ENCODE results near the gene FDX2.

FDX2 gene

GRCh38 chr19:10288662-10289166 lies 27.1 kb downstream of the FDX2 start:
- Histone ChIP-seq H3K36me3 (ENCODE audit: control insufficient read depth in 1 of 2, insufficient read depth in 2 of 2, low read length in 2 of 2) (peaks cover 0 to 2% of the 10 kb centered on the region in 2 experiments), H2BK120ac (ENCODE audit: insufficient read depth, low read length, poor library complexity) (no peak overlapping the region), H4K91ac (ENCODE audit: low read depth, low read length) (no peak overlapping the region), H3K79me2 (ENCODE audit: control insufficient read depth, insufficient read depth, low read length, poor library complexity) (no peaks in the 10 kb centered on the region), H3K4ac (ENCODE audit: low read depth, low read length) (no peak overlapping the region), H4K12ac (ENCODE audit: low read depth, low read length) (no peak overlapping the region), H3K9ac (ENCODE audit: low read length) (no peak overlapping the region), H3K18ac (ENCODE audit: low read length) (no peak overlapping the region), H2AFZ (ENCODE audit: insufficient read depth, low read length, poor library complexity) (peak overlapping the region; percentile 27), H2BK5ac (ENCODE audit: low read depth, low read length, poor library complexity) (no peak overlapping the region), H3K9me3 (ENCODE audit: insufficient read depth, low read depth, low read length) (peaks cover 35% of the 10 kb centered on the region), H2AK5ac (ENCODE audit: low read length) (no peak overlapping the region), H3K4me3 (ENCODE audit: low read depth, low read length) (no peak overlapping the region), H3K23ac (ENCODE audit: low read length) (no peak overlapping the region), H3K27ac (ENCODE audit: low read depth, low read length) (no peak overlapping the region), H3K4me2 (ENCODE audit: low read length) (peak overlapping the region; percentile 46), H3K79me1 (ENCODE audit: low read length) (no peaks in the 10 kb centered on the region), H3K27me3 (ENCODE audit: insufficient read depth, low read length) (peaks cover 69% of the 10 kb centered on the region), H3K4me1 (ENCODE audit: control insufficient read depth in 1 of 2, insufficient read depth in 2 of 2, low read length in 2 of 2) (peaks cover 17 to 24% of the 10 kb centered on the region in 2 experiments), H2BK12ac (ENCODE audit: low read length) (no peak overlapping the region), H3K14ac (ENCODE audit: low read length) (no peak overlapping the region), H4K8ac (ENCODE audit: low read depth, low read length) (no peak overlapping the region)
- no CpG with 5 or more reads among the region's 23 CpGs for WGBS (ENCODE audit: extremely low coverage, insufficient coverage, insufficient read length)
- peak in 1 of 2 donors; percentile 39 for DNase-seq

GRCh38 chr19:10286803-10287737 lies 28.7 kb downstream of the FDX2 start, which contains the start of gene ICAM4:
Gene ICAM4, plus strand, starts transcription at chr19:10286955. Its CDS starts 58 bp downstream, at chr19:10287013.
- Histone ChIP-seq H2BK120ac (ENCODE audit: insufficient read depth, low read length, poor library complexity) (no peak within 1 kb of the TSS), H3K4me3 (ENCODE audit: low read depth, low read length) (peak within 1 kb of the TSS; percentile 62), H2BK5ac (ENCODE audit: low read depth, low read length, poor library complexity) (no peak within 1 kb of the TSS), H2AK5ac (ENCODE audit: low read length) (no peak within 1 kb of the TSS), H2AFZ (ENCODE audit: insufficient read depth, low read length, poor library complexity) (no peak within 1 kb of the TSS), H4K91ac (ENCODE audit: low read depth, low read length) (no peak within 1 kb of the TSS), H3K14ac (ENCODE audit: low read length) (no peak within 1 kb of the TSS), H2BK12ac (ENCODE audit: low read length) (no peak within 1 kb of the TSS), H3K9me3 (ENCODE audit: insufficient read depth, low read depth, low read length) (peaks cover 21% of the 10 kb centered on the region), H3K23ac (ENCODE audit: low read length) (no peak within 1 kb of the TSS), H3K4ac (ENCODE audit: low read depth, low read length) (no peak within 1 kb of the TSS), H3K36me3 (ENCODE audit: control insufficient read depth in 1 of 2, insufficient read depth in 2 of 2, low read length in 2 of 2) (peaks cover 0 to 2% of the 10 kb centered on the region in 2 experiments), H3K27me3 (ENCODE audit: insufficient read depth, low read length) (peaks cover 53% of the 10 kb centered on the region), H4K8ac (ENCODE audit: low read depth, low read length) (no peak within 1 kb of the TSS), H3K27ac (ENCODE audit: low read depth, low read length) (no peak within 1 kb of the TSS), H4K12ac (ENCODE audit: low read depth, low read length) (no peak within 1 kb of the TSS), H3K79me1 (ENCODE audit: low read length) (no peaks in the 10 kb centered on the region), H3K4me1 (ENCODE audit: control insufficient read depth in 1 of 2, insufficient read depth in 2 of 2, low read length in 2 of 2) (peaks cover 12 to 17% of the 10 kb centered on the region in 2 experiments), H3K9ac (ENCODE audit: low read length) (no peak within 1 kb of the TSS), H3K4me2 (ENCODE audit: low read length) (no peak within 1 kb of the TSS), H3K79me2 (ENCODE audit: control insufficient read depth, insufficient read depth, low read length, poor library complexity) (no peaks in the 10 kb centered on the region), H3K18ac (ENCODE audit: low read length) (no peak within 1 kb of the TSS)
- peak in 1 of 2 donors; percentile 35 for DNase-seq
- WGBS (ENCODE audit: extremely low coverage, insufficient coverage, insufficient read length), result no CpG with 5 or more reads among the region's 59 CpGs

GRCh38 chr19:10285393-10285792 lies 30.4 kb downstream of the FDX2 start:
- no peak overlapping the region for H4K8ac ChIP-seq (ENCODE audit: low read depth, low read length)
- no peak overlapping the region for H3K23ac ChIP-seq (ENCODE audit: low read length)
- no peaks in the 10 kb centered on the region for H3K79me1 ChIP-seq (ENCODE audit: low read length)
- H3K4me3 ChIP-seq (ENCODE audit: low read depth, low read length), result peak overlapping the region; percentile 34
- no peak overlapping the region for H3K4me2 ChIP-seq (ENCODE audit: low read length)
- peaks cover 0 to 2% of the 10 kb centered on the region in 2 experiments for H3K36me3 ChIP-seq (ENCODE audit: control insufficient read depth in 1 of 2, insufficient read depth in 2 of 2, low read length in 2 of 2)
- H3K14ac ChIP-seq (ENCODE audit: low read length), result no peak overlapping the region
- peaks cover 19% of the 10 kb centered on the region for H3K9me3 ChIP-seq (ENCODE audit: insufficient read depth, low read depth, low read length)
- H3K27me3 ChIP-seq (ENCODE audit: insufficient read depth, low read length), result peaks cover 36% of the 10 kb centered on the region
- WGBS (ENCODE audit: extremely low coverage, insufficient coverage, insufficient read length), result no CpG with 5 or more reads among the region's 4 CpGs
- H3K27ac ChIP-seq (ENCODE audit: low read depth, low read length), result no peak overlapping the region
- no peak for DNase-seq
- peaks cover 8 to 10% of the 10 kb centered on the region in 2 experiments for H3K4me1 ChIP-seq (ENCODE audit: control insufficient read depth in 1 of 2, insufficient read depth in 2 of 2, low read length in 2 of 2)
- no peak overlapping the region for H2BK120ac ChIP-seq (ENCODE audit: insufficient read depth, low read length, poor library complexity)
- no peak overlapping the region for H2BK5ac ChIP-seq (ENCODE audit: low read depth, low read length, poor library complexity)
- no peak overlapping the region for H2BK12ac ChIP-seq (ENCODE audit: low read length)
- H3K9ac ChIP-seq (ENCODE audit: low read length), result no peak overlapping the region
- no peak overlapping the region for H4K12ac ChIP-seq (ENCODE audit: low read depth, low read length)
- H3K79me2 ChIP-seq (ENCODE audit: control insufficient read depth, insufficient read depth, low read length, poor library complexity), result no peaks in the 10 kb centered on the region
- no peak overlapping the region for H2AFZ ChIP-seq (ENCODE audit: insufficient read depth, low read length, poor library complexity)
- H2AK5ac ChIP-seq (ENCODE audit: low read length), result no peak overlapping the region
- H4K91ac ChIP-seq (ENCODE audit: low read depth, low read length), result no peak overlapping the region
- H3K18ac ChIP-seq (ENCODE audit: low read length), result no peak overlapping the region
- H3K4ac ChIP-seq (ENCODE audit: low read depth, low read length), result no peak overlapping the region

- Histone ChIP-seq H3K4me1 (ENCODE audit: control insufficient read depth in 1 of 2, insufficient read depth in 2 of 2, low read length in 2 of 2) (peaks cover 8 to 10% of the 10 kb centered on the region in 2 experiments), H3K9me3 (ENCODE audit: insufficient read depth, low read depth, low read length) (peaks cover 19% of the 10 kb centered on the region), H2BK12ac (ENCODE audit: low read length) (no peak overlapping the region), H3K27me3 (ENCODE audit: insufficient read depth, low read length) (peaks cover 31% of the 10 kb centered on the region), H2AFZ (ENCODE audit: insufficient read depth, low read length, poor library complexity) (no peak overlapping the region), H2BK5ac (ENCODE audit: low read depth, low read length, poor library complexity) (no peak overlapping the region), H3K79me1 (ENCODE audit: low read length) (no peaks in the 10 kb centered on the region), H3K36me3 (ENCODE audit: control insufficient read depth in 1 of 2, insufficient read depth in 2 of 2, low read length in 2 of 2) (peaks cover 0 to 2% of the 10 kb centered on the region in 2 experiments), H4K8ac (ENCODE audit: low read depth, low read length) (no peak overlapping the region), H3K9ac (ENCODE audit: low read length) (no peak overlapping the region), H2BK120ac (ENCODE audit: insufficient read depth, low read length, poor library complexity) (no peak overlapping the region), H3K18ac (ENCODE audit: low read length) (no peak overlapping the region), H3K4me2 (ENCODE audit: low read length) (no peak overlapping the region), H4K12ac (ENCODE audit: low read depth, low read length) (no peak overlapping the region), H3K4ac (ENCODE audit: low read depth, low read length) (no peak overlapping the region), H2AK5ac (ENCODE audit: low read length) (no peak overlapping the region), H3K23ac (ENCODE audit: low read length) (no peak overlapping the region), H3K14ac (ENCODE audit: low read length) (no peak overlapping the region), H4K91ac (ENCODE audit: low read depth, low read length) (no peak overlapping the region), H3K4me3 (ENCODE audit: low read depth, low read length) (peak overlapping the region; percentile 34), H3K27ac (ENCODE audit: low read depth, low read length) (no peak overlapping the region), H3K79me2 (ENCODE audit: control insufficient read depth, insufficient read depth, low read length, poor library complexity) (no peaks in the 10 kb centered on the region)
- no peak for DNase-seq
- no CpG with 5 or more reads among the region's 13 CpGs for WGBS (ENCODE audit: extremely low coverage, insufficient coverage, insufficient read length)
These were observed 30.9 kb downstream of the FDX2 start for GRCh38 chr19:10284960-10285278.
